Measurements from ENCODE around the gene AGK. TPM values are rescaled to one million over a fixed set of nuclear protein-coding genes. Genes with fewer than 3 reads are reported as not detected.

The AGK gene
- total RNA-seq, 1 donor from 2014 or later = 28.6 TPM

GRCh38 chr7:141575164-141575563 is 24.0 kb downstream of the AGK start:
- Histone ChIP-seq H2AFZ (ENCODE audit: low read depth, low read length) (no peak overlapping the region), H3K27me3 (ENCODE audit: insufficient read depth, low read length) (no peaks in the 10 kb centered on the region), H3K79me2 (ENCODE audit: insufficient read depth, low read length) (peaks cover 3% of the 10 kb centered on the region), H3K27ac (ENCODE audit: low read depth, low read length) (no peak overlapping the region), H3K4me3 (ENCODE audit: insufficient read depth, low read depth, low read length) (no peak overlapping the region), H3K4me2 (ENCODE audit: low read length) (no peak overlapping the region), H4K20me1 (ENCODE audit: insufficient read depth, low read length) (no peaks in the 10 kb centered on the region), H3K4me1 (ENCODE audit: insufficient read depth, low read length) (no peaks in the 10 kb centered on the region), H3K9me3 (ENCODE audit: insufficient read depth, low read depth, low read length) (peaks cover 3% of the 10 kb centered on the region), H3K9ac (ENCODE audit: low read length) (no peak overlapping the region), H3K36me3 (ENCODE audit: insufficient read depth, low read length) (no peaks in the 10 kb centered on the region)
- peaks cover 4% of the 10 kb centered on the region for H3K9me3 Mint-ChIP-seq (ENCODE audit: unreplicated experiment)
- DNase-seq (ENCODE audit: low read depth) = no peak
- FAIRE-seq = no peak
- H3K27me3 Mint-ChIP-seq (ENCODE audit: low read depth, unreplicated experiment) = no peaks in the 10 kb centered on the region
- H3K27ac Mint-ChIP-seq (ENCODE audit: unreplicated experiment) = no peak overlapping the region
- H3K4me1 Mint-ChIP-seq (ENCODE audit: low read depth, unreplicated experiment) = no peaks in the 10 kb centered on the region
- TF ChIP-seq CTCF (IDR thresholded peaks at IDR 0.05; ENCODE audit: insufficient read depth, low read depth, low read length) (no peak), EZH2 (IDR thresholded peaks at IDR 0.05; ENCODE audit: insufficient read depth, low read length) (no peak)
- no peak overlapping the region for H3K4me3 Mint-ChIP-seq (ENCODE audit: unreplicated experiment)
- peaks cover 19% of the 10 kb centered on the region for H3K36me3 Mint-ChIP-seq (ENCODE audit: low read depth, unreplicated experiment)

- FAIRE-seq (no peak), DNase-seq (ENCODE audit: low read depth) (no peak)
- Mint-ChIP-seq H3K4me3 (ENCODE audit: unreplicated experiment) (no peak overlapping the region), H3K27ac (ENCODE audit: unreplicated experiment) (no peak overlapping the region), H3K36me3 (ENCODE audit: low read depth, unreplicated experiment) (peaks cover 17% of the 10 kb centered on the region), H3K9me3 (ENCODE audit: unreplicated experiment) (peaks cover 4% of the 10 kb centered on the region), H3K4me1 (ENCODE audit: low read depth, unreplicated experiment) (no peaks in the 10 kb centered on the region), H3K27me3 (ENCODE audit: low read depth, unreplicated experiment) (no peaks in the 10 kb centered on the region)
- Histone ChIP-seq H3K4me3 (ENCODE audit: insufficient read depth, low read depth, low read length) (no peak overlapping the region), H3K4me2 (ENCODE audit: low read length) (no peak overlapping the region), H3K27ac (ENCODE audit: low read depth, low read length) (no peak overlapping the region), H3K9me3 (ENCODE audit: insufficient read depth, low read depth, low read length) (peaks cover 3% of the 10 kb centered on the region), H3K9ac (ENCODE audit: low read length) (no peak overlapping the region), H3K79me2 (ENCODE audit: insufficient read depth, low read length) (peaks cover 3% of the 10 kb centered on the region), H3K4me1 (ENCODE audit: insufficient read depth, low read length) (no peaks in the 10 kb centered on the region), H3K36me3 (ENCODE audit: insufficient read depth, low read length) (no peaks in the 10 kb centered on the region), H3K27me3 (ENCODE audit: insufficient read depth, low read length) (no peaks in the 10 kb centered on the region), H2AFZ (ENCODE audit: low read depth, low read length) (no peak overlapping the region), H4K20me1 (ENCODE audit: insufficient read depth, low read length) (no peaks in the 10 kb centered on the region)
- TF ChIP-seq EZH2 (IDR thresholded peaks at IDR 0.05; ENCODE audit: insufficient read depth, low read length) (no peak), CTCF (IDR thresholded peaks at IDR 0.05; ENCODE audit: insufficient read depth, low read depth, low read length) (no peak)
These were observed 24.6 kb downstream of the AGK start for GRCh38 chr7:141575654-141576448.
